Uterus (tissue), 2 donors: Measurements from ENCODE around the gene MKX.

Experiments used
- POLR2A ChIP-seq, 2 donors: fragments of 450-650 bp; IDR thresholded peaks; one replicate each; pipeline ENCODE4 v1.6.1; 2016; ENCODE audit warnings: antibody characterized with exemption in 2 of 2, mild to moderate bottlenecking in 1 of 2, moderate library complexity in 1 of 2
- TF ChIP-seq, protein P1 (sequence below), 4 experiments: fragments of 200-600 bp in 2 of 4; fragments of 450-650 bp in 2 of 4; sonication (generic) in 2 of 4; IDR thresholded peaks; one replicate each; pipeline ENCODE4 v1.5.1; 2016 to 2019; ENCODE audit warnings: antibody characterized with exemption in 4 of 4, mild to moderate bottlenecking in 2 of 4, moderate library complexity in 1 of 4

GRCh38 chr10:27638071-27638750 is 107.4 kb downstream of the MKX start:
- TF ChIP-seq, protein P1, sequence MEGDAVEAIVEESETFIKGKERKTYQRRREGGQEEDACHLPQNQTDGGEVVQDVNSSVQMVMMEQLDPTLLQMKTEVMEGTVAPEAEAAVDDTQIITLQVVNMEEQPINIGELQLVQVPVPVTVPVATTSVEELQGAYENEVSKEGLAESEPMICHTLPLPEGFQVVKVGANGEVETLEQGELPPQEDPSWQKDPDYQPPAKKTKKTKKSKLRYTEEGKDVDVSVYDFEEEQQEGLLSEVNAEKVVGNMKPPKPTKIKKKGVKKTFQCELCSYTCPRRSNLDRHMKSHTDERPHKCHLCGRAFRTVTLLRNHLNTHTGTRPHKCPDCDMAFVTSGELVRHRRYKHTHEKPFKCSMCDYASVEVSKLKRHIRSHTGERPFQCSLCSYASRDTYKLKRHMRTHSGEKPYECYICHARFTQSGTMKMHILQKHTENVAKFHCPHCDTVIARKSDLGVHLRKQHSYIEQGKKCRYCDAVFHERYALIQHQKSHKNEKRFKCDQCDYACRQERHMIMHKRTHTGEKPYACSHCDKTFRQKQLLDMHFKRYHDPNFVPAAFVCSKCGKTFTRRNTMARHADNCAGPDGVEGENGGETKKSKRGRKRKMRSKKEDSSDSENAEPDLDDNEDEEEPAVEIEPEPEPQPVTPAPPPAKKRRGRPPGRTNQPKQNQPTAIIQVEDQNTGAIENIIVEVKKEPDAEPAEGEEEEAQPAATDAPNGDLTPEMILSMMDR (IDR thresholded peaks at IDR 0.05), result no peak
- TF ChIP-seq POLR2A (IDR thresholded peaks at IDR 0.05), result no peak
